Mesodermal cell (in vitro differentiated cells): ENCODE data around the gene GSG1L.
A peak's percentile ranks its signal among the peaks of the same experiment; 100 is the strongest.

Source experiments
- H3K27ac ChIP-seq: 2 replicates; pipeline ENCODE4 v1.7.0; 2013; ENCODE audit warnings: mild to moderate bottlenecking, low read depth, low read length, moderate library complexity; ENCODE audit not compliant: severe bottlenecking
- H3K36me3 ChIP-seq: 2 replicates; pipeline ENCODE4 v1.7.1; 2013; ENCODE audit warnings: mild to moderate bottlenecking, low read length, moderate library complexity; ENCODE audit not compliant: control insufficient read depth, insufficient read depth
- H3K4me1 ChIP-seq: one replicate; pipeline ENCODE4 v1.7.1; 2013; ENCODE audit warnings: mild to moderate bottlenecking, low read length; ENCODE audit not compliant: insufficient read depth, control insufficient read depth, poor library complexity, severe bottlenecking
- H3K4me3 ChIP-seq: 2 replicates; pipeline ENCODE4 v1.7.0; 2013; ENCODE audit warnings: low read length, control low read depth, mild to moderate bottlenecking; ENCODE audit not compliant: insufficient read depth, poor library complexity, severe bottlenecking; ENCODE audit errors: extremely low read depth
- H3K9me3 ChIP-seq: 2 replicates; pipeline ENCODE4 v1.7.1; 2013; ENCODE audit warnings: mild to moderate bottlenecking, low read length, moderate library complexity; ENCODE audit not compliant: control insufficient read depth
- WGBS, 2 experiments: methylation state at CpG; one replicate each; pipeline ENCODE4 v1.1.5; 2013; ENCODE audit warnings: missing lambda C conversion rate in 2 of 2; ENCODE audit not compliant: insufficient coverage in 2 of 2; 5-methylcytosine and 5-hydroxymethylcytosine counted together

GSG1L gene

DNA sequence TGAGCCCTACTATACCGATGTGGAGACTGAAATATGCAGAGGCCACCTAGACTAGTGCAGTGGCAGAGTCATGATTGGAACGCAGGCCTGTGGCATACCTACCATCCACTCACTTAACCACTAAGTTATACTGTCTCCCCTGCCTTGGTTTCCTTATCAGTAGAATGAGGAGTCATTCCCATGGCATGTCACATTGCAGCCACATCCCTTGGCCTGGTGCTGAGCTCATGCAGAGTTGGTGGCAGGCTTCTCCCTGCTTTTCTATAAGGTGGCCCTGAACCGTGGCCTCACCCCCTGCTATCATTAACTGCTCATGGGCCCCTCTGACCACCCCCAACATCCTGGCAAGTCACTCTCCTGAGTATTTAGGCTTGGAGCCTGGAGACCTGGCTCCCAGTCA, 301.1 kb downstream of the GSG1L start:
- Histone ChIP-seq H3K9me3 (peaks cover 8% of the 10 kb centered on the region), H3K4me1 (peaks cover 24% of the 10 kb centered on the region), H3K27ac (no peak overlapping the region), H3K36me3 (peaks cover 44% of the 10 kb centered on the region), H3K4me3 (no peak overlapping the region)
- 95% methylated on average over 3 of the region's 3 CpGs; no CpG with 5 or more reads in 1 of the 2 experiments for WGBS, 2 experiments

DNA sequence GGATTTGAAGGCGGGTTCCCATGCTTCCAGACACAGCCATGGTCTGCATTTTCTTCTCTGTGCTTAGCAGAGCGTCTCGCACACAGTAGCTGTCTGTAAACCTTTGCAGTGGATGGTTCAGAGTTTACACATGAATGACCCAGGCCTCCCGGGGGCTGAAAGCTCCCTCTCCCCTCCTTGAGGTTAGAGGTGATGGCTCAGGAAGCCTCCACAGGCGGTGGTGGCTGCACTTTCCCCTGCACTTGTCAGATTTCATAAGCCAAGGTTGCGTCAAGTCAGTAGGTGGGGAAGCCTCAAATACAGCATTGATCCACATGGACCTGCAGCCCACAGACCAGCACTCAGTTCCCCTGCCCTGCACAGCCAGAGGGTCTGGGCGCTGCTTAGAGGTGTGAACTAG, 301.7 kb downstream of the GSG1L start:
- Histone ChIP-seq H3K27ac (no peak overlapping the region), H3K4me3 (no peak overlapping the region)
- 80 to 96% methylated on average over 3 to 5 of the region's 7 CpGs for WGBS, 2 experiments

DNA sequence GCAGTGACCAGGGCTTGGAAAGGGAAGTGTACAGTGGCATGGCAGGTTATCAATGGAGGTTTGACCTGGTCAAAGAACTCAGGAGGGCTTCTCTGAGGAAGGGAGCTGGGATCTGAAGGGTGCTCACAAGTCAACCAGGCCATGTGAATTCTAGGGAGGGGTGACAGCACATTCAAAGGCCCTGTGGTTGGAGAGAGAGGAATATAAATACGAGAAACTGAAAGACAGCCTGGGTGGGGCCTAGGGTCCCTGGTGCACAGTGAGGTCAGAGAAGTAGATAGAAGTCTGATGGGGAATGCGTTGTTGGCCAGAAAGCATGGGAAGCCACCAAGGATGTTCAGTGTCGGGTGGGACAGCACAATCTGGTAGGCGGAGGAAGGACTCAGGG, 302.7 kb downstream of the GSG1L start:
- H3K4me3 ChIP-seq: no peak overlapping the region
- peaks cover 8% of the 10 kb centered on the region for H3K9me3 ChIP-seq
- H3K36me3 ChIP-seq: peaks cover 36% of the 10 kb centered on the region
- 90 to 100% methylated on average over 3 to 4 of the region's 4 CpGs for WGBS, 2 experiments
- peaks cover 26% of the 10 kb centered on the region for H3K4me1 ChIP-seq
- no peak overlapping the region for H3K27ac ChIP-seq

More for the DNA sequence above, 301.7 kb downstream of the GSG1L start:
- Histone ChIP-seq H3K4me1 (peaks cover 26% of the 10 kb centered on the region), H3K36me3 (peaks cover 41% of the 10 kb centered on the region), H3K9me3 (peaks cover 8% of the 10 kb centered on the region)

DNA sequence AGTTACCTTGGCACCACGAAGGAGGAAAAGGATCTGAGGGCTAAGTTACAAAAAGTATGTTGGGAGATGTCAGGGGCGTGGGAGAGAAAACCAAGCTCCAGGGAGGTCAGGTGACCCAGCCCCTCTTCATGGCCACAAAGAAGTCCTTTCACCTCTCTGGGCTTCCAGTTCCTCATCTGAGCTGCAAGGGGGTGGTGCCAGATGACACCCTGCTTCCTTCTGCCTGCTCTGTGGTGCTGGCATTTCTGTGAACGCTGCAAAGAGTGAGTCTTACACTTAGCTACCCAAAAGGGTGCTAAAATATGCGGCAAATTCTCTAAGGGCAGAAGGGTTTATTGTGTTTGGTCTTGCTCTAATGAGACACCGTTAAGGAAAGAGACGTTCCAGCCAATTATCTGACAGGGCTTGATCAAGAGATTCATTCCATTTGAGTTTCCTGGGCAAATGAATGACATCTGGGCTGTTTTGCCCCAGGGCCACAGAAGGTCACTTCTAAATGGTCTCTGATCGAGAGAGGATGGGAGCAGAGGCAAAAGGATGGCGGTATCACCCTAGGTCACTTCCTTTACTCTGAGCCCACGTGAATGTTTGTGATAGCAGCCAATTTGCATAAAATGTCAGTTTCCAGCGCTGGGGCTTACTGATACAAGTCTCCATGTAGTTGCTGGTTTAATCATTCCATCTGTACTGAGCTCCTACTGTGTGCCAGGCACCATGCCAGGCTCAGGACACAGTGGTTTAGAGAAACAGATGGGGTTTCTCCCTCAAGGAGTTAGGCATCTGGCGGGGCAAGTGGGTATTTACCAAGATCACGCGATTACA, 303.3 kb downstream of the GSG1L start:
- Histone ChIP-seq H3K4me3 (no peak overlapping the region), H3K9me3 (peaks cover 8% of the 10 kb centered on the region), H3K27ac (peak overlapping the region; percentile 77), H3K4me1 (peaks cover 26% of the 10 kb centered on the region), H3K36me3 (peaks cover 31% of the 10 kb centered on the region)
- WGBS, 2 experiments: 79% methylated on average over 11 to 12 of the region's 13 CpGs

DNA sequence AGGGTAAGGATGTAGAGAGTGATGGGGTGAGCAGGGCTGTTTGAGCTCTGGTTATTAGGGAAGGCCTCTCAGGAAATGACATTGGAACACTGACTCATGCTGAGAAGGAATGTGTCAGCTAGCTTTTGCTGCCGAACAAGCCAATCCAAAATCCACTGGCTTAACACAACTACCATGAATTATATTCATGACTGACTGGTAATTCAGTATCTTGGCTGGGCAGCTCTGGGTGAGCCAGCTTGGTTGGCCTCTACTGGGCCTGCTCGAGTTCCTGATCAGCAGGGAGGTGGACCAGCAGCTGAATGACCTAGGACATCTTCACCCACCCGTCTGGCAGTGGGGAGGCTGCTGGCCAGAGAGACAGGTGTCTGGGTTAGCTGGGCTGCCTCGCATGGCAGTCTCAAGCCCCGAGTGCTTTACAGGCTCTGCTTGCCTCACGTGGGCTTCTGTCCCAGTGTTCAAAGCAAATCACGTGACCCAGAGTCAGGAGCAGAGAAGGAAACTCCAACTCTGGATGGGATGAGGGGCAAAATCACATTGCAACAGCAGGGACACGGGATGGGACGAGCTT, 304.1 kb downstream of the GSG1L start:
- 82 to 88% methylated on average over 8 of the region's 9 CpGs for WGBS, 2 experiments
- H3K9me3 ChIP-seq: peaks cover under 1% of the 10 kb centered on the region
- H3K36me3 ChIP-seq: peaks cover 27% of the 10 kb centered on the region
- H3K27ac ChIP-seq: peak overlapping the region; percentile 77
- H3K4me1 ChIP-seq: peaks cover 26% of the 10 kb centered on the region
- no peak overlapping the region for H3K4me3 ChIP-seq

DNA sequence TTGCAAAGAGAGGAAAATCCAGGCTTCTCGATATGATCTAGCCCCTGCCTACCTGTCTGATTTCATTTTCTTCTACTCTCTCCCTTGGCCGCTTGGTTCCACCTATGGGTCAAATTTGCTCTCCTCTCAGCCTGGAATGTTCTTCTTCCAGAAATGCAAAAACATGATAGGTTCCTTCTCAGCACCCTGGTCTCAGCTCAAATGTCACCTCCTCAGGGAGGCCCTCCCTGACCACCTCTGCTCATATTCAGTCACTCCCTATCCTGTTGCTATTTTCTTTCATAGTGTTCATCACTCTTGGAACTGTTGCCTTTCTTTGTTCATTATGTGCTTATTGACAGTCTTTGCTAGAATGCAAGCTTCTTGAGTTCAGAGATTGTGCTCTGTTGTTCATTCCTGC, 305.0 kb downstream of the GSG1L start:
- H3K9me3 ChIP-seq: no peaks in the 10 kb centered on the region

DNA sequence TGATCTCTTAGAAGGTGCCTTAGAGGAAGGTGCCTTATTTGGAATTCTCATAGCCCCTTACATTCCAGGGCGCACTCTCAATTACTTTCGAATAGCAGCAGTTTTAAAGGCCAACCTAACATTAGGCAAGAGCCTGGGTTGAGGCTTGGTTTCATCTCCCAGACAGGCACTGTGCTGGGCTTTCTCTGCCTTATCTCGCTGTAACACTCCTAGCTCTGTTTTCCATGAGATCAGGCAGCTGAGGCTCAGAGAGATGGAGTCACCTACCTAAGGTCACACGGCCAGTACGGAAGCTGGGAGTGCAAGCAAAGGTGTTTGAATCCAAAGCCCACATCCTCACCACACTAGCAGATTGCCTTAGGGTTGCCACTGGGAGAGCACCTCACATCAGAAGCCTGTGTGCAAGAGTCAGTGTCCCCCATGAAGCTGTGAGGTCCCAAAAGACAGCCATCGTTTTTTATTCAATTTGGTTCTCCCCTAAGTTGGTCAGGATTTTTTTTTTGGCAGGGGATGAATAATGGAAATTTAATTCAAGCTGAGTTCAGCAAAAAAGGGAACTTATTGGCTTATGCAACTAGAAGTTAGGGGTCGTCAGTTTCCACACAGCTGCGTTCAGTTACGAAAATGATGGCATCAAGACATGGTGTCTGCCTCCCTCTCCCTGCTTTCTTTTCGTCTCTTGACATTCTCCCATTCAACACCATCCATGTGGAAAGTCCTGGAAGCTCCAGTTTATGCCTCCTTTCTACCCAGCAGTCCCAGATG, 307.1 kb downstream of the GSG1L start:
- H3K9me3 ChIP-seq: no peaks in the 10 kb centered on the region
- peaks cover 14% of the 10 kb centered on the region for H3K36me3 ChIP-seq
- no peak overlapping the region for H3K4me3 ChIP-seq
- no peak overlapping the region for H3K27ac ChIP-seq
- peaks cover 21% of the 10 kb centered on the region for H3K4me1 ChIP-seq
- WGBS, 2 experiments: 96% methylated on average over 10 of the region's 10 CpGs

More for the DNA sequence above, 305.0 kb downstream of the GSG1L start:
- 88 to 92% methylated on average over 2 of the region's 2 CpGs for WGBS, 2 experiments
- Histone ChIP-seq H3K36me3 (peaks cover 19% of the 10 kb centered on the region), H3K27ac (no peak overlapping the region), H3K4me1 (peaks cover 26% of the 10 kb centered on the region), H3K4me3 (no peak overlapping the region)

DNA sequence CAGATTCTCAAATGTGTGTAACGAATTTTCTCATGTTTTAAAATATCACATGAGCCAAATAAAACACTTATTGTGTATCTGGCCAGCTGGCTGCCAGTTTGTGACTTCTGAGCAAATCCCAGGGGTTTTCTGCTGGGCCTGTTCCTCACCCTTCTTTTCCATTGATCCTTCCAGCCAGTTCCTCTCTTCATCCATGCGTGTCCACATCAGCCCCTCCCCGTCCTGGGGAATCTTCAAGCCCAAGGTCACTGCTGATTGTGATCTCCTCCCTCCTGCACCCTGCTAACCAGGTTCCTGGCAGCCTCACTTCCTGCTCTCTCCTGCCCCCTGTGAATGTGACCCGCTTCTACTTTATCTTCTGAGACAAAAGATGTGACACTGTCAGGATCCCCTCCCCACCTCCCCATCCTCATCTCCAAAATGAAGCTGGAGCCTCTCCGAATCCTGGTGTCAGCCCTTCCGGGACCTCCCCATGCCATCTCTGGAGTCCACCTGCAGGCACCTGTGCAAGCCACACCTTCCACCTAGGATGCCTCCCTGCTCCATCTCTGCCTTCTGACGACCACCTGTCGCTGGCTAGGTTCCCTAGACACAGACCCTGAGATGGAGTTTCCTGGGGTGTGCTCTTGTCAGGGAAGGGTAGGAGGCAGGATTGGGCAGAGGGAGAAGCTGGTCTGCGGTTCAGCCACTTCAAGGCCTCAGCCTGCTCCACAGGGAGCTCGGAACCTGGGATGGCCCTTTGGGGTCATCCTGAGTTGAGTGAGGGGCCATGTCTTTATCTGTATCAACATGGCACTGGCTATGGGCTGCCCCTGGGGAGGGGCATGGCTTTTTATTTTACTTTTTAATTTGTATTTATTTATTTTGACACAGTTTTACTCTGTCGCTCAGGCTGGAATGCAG, 308.5 kb downstream of the GSG1L start:
- peaks cover 12% of the 10 kb centered on the region for H3K36me3 ChIP-seq
- no peaks in the 10 kb centered on the region for H3K9me3 ChIP-seq
- H3K4me1 ChIP-seq: peaks cover 21% of the 10 kb centered on the region
- 81 to 86% methylated on average over 5 to 7 of the region's 11 CpGs for WGBS, 2 experiments
- H3K27ac ChIP-seq: no peak overlapping the region
- no peak overlapping the region for H3K4me3 ChIP-seq

DNA sequence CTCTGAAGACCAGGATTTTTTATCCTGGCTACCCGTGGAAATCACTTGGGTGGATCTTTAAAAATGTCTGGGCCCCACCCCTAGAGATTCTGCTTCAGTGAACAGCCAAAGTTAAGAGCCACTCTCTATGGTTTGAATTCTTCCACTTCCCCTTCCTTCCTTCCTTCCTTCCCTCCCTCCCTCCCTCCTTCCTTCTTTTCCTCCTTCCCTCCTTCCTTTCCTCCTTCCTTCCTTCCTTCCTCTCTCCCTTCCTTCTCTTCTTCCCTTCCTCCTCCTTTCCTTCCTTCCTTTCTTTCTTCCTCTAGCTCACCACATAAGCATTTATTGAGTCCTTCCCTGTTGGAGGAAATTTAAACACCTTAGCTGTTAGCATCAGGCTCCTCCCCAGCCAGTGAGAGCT, 310.0 kb downstream of the GSG1L start:
- H3K4me1 ChIP-seq: peaks cover 12% of the 10 kb centered on the region
- no peak overlapping the region for H3K27ac ChIP-seq
- no peaks in the 10 kb centered on the region for H3K9me3 ChIP-seq
- WGBS, 2 experiments: 83 to 100% methylated on average over 1 of the region's 1 CpG
- H3K4me3 ChIP-seq: no peak overlapping the region
- peaks cover 12% of the 10 kb centered on the region for H3K36me3 ChIP-seq

DNA sequence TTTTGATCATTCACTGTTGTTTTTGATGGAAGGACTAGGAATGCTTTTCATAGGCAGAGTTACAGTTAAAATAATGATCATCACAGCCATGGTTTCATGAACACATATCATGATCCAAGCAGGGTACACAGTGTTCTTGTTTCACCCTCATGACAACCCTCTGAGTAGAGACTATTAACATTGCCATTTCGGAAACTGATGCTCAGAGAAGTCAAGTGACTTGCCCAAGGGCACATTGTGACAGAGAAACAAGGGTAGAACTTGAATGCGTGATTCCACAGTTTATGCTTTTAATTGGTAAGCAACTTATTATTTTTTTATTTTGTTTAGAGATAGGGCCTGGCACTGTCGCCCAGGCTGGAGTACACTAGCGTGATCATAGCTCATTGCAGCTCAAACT, 311.3 kb downstream of the GSG1L start:
- Histone ChIP-seq H3K36me3 (peaks cover 8% of the 10 kb centered on the region), H3K27ac (no peak overlapping the region), H3K4me1 (peaks cover 6% of the 10 kb centered on the region), H3K4me3 (no peak overlapping the region), H3K9me3 (no peaks in the 10 kb centered on the region)
- WGBS, 2 experiments: 98 to 100% methylated on average over 2 to 4 of the region's 4 CpGs
